ENCODE data around the gene RPS2. TPM values are rescaled to one million over a fixed set of nuclear protein-coding genes. Genes with fewer than 3 reads are reported as not detected.
A peak's percentile ranks its signal among the peaks of the same experiment; 100 is the strongest.
"Not testable (repeated sequence)": the region's sequence is repeated elsewhere in the genome, so short reads cannot be mapped to it uniquely, and the experiment has no call there.

RPS2 gene
- total RNA-seq, 1 experiment from 2014 or later, result 5,569 TPM

- DNase-seq (ENCODE audit: low read depth), result peak; percentile 93
Measured at GRCh38 chr16:1942810-1943726, 21.6 kb downstream of the RPS2 start, which contains the start of gene MSRB1. MSRB1 (minus strand) TSS chr16:1943199; CDS start chr16:1943156, 43 bp downstream.

DNA sequence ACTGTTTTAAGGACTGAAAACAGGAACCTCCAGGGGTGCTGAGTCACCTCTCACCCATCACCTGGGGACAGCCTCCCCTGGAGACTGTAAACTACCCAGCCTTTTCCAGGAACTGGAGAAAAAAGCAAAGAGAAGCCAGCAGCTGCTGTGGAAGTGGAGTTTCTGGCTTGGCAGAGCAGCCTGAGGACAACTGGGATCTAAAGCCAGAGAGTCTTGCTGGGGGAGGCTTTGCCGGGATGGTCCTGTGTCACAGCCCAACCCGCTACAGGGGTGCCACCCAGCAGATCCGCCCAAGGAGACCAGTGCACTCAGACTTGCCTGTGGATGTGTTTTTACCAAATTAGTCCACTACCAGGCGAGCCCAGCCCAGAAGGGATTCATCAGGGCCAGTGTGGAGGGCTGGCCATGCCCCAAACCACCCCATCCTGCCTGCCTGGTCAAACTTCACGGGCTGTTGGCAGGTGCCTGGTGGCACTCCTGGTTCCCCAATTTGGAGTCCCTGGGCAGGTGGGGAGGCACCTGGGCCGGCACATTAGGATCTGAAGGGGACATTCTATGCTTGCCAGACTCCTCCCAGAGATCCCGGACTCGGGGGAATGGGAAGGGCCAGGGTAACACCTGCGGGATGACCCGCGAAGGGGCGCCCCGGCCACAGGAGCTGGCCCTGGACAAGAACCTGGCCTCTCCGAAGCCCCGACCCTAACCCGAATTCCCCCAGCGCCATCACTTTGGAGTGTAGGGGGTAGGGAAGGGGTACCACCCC lies 22.4 kb downstream of the RPS2 start:
- peak; percentile 36 for DNase-seq (ENCODE audit: low read depth)

- DNase-seq (ENCODE audit: low read depth), result peak; percentile 83
Measured at GRCh38 chr16:1941162-1942046, 23.2 kb downstream of the RPS2 start.

- no peak for DNase-seq (ENCODE audit: low read depth)
Measured at GRCh38 chr16:1940273-1941161, 24.1 kb downstream of the RPS2 start.

DNA sequence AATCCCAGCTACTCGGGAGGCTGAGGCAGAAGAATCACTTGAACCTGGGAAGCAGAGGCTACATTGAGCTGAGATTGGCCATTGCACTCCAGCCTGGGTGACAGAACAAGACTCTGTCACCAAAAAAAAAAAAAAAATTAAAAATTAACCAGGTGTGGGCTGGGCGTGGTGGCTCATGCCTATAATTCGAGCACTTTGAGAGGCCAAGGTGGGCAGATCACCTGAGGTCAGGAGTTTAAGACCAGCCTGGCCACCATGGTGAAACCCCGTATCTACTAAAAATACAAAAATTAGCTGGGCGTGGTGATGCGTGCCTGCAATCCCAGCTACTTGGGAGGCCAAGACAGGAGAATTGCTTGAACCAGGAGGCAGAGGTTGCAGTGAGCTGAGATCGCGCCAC lies 24.8 kb downstream of the RPS2 start:
- DNase-seq (ENCODE audit: low read depth), result not testable (repeated sequence)

DNA sequence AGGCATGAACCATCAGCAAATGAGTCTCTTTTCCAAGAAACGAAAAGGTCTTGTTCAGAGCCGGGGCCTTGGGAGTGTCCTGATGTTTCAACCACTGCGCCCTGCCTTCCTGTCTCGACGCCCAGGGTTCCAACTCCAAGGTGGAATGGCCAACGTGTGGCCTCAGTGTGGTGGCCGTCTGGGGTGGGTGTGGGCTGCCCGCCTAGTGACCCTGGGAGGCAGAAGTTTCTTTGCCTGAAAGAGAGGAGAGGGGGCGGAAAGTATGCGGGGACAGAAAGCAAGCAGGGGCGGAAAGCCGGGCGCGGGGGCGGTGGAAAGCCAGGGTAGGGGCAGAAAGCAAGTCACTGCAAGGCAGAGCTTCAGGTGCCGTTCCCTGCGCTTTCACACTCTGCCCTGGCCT lies 25.7 kb downstream of the RPS2 start:
- no peak for DNase-seq (ENCODE audit: low read depth)

GRCh38 chr16:1938316-1938715 lies 26.3 kb downstream of the RPS2 start:
- no peak for DNase-seq (ENCODE audit: low read depth)

DNA sequence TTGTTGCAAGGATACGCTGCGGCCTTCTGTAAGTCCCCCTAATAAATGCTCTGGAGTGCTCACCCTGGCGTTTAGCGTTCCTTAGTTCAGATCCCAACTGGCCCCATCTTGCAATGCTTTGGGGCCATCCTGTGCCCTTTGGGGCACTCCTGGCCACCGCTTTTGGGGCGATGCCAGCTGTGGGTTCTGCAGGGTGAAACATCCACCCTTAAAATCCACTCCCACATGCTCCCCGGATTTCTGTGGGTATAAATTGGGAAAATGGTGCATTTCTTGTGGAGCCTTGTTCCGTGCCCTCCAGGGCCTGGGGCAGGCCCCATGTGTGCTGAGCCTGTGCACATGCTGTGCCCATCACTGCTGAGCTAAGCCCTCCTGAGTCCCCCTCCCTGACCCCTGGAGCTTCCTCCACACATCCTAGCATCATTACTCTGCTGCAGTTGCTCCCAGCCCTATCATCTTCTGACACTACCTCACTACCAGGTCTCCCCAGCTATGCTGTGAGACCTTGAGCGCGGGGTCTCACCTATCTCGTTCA lies 27.6 kb downstream of the RPS2 start:
- no peak for DNase-seq (ENCODE audit: low read depth)

DNA sequence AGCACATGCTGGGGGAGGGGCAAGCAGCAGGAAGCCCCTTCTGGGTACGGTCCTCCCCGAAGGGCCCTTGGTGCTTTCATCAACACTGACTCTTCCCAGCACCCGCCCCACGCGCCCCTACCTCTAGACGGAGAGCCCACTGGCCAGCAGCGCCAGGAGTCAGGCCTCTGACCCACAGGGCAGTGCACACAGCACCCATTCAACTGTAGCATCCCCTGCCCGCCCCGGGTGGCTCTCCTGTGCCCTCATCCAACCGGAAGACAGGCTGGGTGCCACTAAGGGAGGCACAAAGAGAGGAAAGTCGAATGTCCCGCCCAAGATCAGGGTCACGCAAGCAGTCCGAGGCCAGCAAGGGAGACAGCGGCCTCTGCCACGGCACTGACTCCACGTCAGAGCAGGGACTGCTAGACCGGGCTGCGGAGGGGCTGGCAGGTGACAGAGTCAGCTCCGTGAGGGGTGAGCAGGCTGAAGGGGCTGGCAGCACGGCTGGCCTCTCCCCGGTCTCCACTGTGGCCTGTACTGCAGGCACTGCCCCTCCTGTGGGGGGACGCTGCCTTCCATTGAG lies 31.4 kb downstream of the RPS2 start:
- no peak for DNase-seq (ENCODE audit: low read depth)

DNA sequence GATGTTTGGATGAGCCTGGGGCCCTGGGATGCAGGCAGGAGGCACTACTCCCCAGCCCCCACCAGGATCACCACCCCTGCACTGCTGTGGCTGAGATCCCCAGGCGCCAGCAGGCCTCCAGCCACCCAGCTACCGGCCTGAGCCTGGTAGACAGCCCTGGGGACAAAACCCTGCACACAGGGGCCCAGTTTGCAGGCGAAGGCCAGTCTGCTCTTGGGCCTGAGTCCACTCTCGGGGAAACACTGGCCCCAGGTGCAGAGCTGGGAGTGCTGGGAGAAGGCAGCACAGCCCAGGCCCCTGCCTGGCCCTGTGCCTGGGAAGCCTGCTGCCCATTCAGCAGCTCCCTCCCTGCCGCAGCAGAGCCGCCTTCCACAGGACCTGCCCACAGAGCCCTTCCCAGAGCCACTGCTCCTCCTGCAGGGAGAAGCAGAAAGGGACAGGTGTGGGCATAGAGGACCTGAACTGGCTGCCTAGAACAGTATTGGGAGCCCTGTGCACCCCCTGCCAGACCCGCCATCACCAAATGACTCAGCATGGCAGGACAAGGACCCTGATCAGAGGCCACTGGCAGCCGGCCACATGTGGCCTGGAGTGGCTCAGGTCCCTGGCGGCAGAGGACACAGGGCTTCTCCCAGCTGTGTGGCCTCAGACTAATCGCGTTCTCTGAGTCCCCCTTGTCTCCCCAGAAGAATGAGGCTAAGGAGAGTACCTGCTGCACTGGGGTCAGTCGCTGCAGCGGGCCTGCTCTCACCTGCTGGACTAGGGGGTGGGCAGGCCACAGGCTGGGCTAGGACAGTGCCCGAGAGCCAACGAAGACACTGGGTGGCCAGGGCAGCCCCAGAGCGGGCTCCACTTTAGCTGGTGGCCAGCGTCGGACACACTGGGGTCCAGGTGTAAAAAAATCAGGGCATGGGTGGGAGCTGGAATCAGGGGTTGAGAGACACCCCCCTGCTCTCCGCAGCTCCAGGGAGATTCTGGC lies 32.3 kb downstream of the RPS2 start:
- DNase-seq (ENCODE audit: low read depth), result peak; percentile 52

DNA sequence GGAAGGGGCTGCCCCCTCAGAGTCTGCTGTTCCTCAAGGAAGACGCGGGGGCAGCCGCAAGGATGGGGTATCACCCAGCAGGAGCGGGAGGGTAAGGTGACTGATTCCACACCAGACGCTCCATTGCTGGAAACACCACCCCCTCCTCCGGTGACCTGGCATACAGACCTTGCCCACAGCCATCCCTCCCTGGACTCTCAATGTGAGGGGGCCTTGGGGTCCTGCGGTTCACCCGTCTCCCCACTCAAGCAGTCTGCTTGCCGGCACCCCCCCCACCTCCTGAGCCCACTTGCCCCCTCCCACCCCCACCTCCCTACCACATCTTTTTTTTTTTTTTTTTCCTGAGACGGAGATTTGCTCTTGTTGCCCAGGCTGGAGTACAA lies 34.3 kb downstream of the RPS2 start:
- no peak for DNase-seq (ENCODE audit: low read depth)

GRCh38 chr16:1929578-1930337 lies 34.9 kb downstream of the RPS2 start:
- peak; percentile 73 for DNase-seq (ENCODE audit: low read depth)

DNA sequence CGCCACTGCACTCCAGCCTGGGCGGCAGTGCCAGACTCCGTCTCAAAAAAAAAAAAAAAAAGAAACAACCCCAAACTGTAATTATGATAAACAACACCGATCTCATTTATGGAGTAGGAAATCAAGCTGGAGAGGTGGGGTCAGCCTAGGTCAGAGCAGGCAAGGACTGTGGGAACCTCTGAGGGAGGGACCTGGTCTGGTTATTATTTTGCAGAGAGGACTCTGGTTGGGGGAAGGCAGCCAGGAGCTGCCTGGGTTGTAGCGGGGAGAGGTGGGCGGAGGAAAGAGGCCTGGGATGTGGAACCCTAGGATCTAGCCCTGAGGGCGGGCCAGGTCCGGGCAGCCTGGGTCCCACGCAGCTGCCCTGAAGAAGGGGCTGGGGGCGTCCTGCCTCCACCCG lies 35.5 kb downstream of the RPS2 start:
- no peak for DNase-seq (ENCODE audit: low read depth)

DNA sequence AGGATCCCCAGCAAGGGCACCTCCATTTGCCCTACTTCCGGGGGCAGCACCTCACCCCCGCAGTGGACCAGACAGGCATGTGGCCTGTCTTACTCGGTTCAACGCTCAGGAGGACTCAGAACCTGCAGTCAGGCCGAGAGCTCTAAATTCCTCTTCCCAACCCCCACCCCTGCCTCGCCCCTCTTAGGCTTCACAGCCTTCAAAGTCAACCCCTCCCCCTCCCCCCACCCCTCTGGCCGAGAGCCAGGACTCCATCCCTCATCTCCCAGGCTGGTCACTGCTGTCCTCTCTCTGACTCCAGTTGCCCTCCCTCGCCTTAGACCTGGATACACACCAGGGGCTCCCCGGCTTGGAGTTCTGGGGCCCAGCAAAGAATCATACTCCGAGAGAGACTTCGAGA lies 38.4 kb downstream of the RPS2 start:
- DNase-seq (ENCODE audit: low read depth), result no peak

DNA sequence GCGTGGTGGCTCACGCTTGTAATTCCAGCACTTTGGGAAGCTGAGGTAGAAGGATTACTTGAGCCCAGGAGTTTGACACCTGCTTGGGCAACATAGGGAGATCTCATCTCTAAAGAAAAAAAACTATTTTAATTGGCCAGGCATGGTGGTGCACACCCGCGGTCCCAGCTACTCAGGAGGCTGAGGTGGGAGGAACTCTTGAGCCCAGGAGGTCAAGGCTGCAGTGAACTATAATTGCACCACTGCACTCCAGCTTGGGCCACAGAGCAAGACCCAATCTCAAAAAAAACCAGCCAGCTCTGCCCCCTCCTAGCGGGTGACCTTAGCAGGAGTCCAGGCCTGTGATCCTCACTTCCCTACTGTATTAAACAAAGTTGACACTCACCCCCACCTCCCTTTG lies 40.5 kb downstream of the RPS2 start:
- DNase-seq (ENCODE audit: low read depth), result no peak

DNA sequence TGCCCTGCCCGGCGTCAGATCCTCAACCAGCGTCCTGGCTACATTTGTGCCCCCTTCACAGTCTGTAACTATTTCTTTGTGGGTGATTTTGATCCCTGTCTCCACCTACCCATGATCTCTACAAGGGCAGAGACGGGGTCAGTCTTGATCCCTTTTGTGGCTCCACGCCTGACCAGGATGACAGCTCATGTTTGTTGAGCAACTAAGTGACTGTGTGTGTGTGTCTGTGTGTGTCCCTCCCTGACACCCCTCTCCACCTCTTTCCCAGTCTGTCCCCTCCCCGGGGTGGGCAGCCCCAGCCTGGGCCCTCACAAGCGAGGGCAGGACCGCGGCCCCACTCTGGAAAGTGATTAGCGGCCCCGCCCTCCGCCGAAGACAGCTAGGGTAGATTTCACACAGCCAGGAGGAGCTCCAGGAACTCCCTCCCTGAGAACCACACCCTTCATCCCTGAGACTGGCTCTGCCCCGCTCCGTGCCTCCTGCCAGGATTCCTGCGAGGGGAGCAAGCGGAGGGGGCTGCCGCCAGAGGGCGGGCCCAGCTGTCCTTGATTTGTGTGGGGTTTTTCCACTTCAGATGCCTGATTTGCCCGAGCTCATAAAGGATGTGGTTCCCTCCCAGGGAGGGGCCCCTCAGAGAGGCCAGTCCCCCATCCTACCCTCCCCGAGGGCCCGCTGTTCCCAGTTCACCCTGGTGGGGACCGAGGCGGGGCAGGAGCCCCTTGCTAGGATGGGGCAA lies 41.2 kb downstream of the RPS2 start:
- DNase-seq (ENCODE audit: low read depth), result peak; percentile 54

DNA sequence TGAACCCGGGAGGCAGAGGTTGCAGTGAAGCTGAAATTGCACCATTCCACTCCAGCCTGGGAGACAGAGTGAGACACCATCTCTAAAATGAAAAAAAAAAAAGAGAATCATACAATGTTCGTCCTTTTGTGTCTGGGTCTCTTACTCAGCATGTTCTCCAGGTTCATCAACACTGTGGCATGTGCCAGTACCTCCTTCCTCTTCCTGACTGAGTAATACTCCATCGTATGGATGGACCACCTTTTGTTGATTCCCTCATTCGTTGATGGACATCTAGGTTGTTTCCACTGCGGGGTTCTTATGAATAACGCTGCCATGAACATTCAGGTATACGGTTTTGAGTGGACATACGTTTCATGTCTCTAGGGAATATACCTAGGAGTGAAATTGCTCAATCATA lies 42.3 kb downstream of the RPS2 start:
- no peak for DNase-seq (ENCODE audit: low read depth)

All from HT1080 (cell line).